Measurements from ENCODE around the gene ZKSCAN3. TPM values are rescaled to one million over a fixed set of nuclear protein-coding genes. Genes with fewer than 3 reads are reported as not detected.
"Not testable (repeated sequence)": the region's sequence is repeated elsewhere in the genome, so short reads cannot be mapped to it uniquely, and the experiment has no call there.

ZKSCAN3 gene
- 1 to 10 TPM; 3.0 to 4.8 TPM for total RNA-seq

DNA sequence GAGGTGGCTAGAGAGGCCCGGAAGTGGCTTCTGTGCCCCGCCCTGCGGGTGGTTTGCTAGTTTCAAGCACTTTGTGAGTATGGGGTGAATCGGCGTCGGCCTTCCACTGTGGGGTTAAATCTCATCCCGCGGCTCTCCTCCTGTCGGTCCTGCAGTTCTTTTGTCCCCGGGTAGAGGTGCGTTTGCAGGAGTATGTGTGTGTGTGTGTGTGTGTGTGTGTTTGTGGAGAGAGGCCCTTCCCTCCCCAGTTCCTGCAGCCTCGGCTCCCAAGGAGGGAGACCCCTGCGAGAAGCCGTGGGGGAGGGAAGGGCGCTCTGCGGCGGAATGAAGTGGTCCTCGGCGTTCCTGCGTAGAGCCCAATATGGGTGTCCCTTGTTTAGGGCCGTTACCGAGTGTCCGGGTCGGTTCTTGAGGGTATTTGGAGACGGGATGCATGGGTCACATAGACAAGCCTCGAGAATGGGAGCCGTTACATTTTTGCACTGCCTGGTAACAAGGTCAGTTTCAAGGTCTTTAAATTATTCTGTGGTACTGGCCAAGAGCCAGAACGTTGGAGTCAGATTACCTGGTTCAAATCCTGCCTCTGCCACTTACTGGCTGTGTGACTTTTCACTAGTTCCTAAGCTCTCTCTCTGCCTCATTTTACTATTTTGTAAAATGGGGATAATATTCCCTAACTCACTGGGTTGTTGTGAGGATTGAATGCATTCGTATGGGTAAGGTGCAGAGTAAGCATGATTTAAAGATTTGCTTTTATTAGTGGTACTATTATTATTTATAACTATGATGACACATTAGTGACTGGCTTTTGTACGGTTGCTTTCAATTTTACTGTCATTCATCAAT, at the start of gene ZKSCAN3:
Gene ZKSCAN3, plus strand, starts transcription at position 56 of the 846 bp plus-strand sequence. CDS start 9,640 bp downstream, outside the sequence.
- ATAC-seq (peak; percentile 98 to 100), DNase-seq (ENCODE audit: low spot score in 2 of 2) (peak; percentile 78 to 86)
- Mint-ChIP-seq H3K36me3 (peaks cover 7 to 14% of the 10 kb centered on the region in 2 donors), H3K27ac (peak within 1 kb of the TSS; percentile 91 to 96), H3K9me3 (no peaks in the 10 kb centered on the region)

DNA sequence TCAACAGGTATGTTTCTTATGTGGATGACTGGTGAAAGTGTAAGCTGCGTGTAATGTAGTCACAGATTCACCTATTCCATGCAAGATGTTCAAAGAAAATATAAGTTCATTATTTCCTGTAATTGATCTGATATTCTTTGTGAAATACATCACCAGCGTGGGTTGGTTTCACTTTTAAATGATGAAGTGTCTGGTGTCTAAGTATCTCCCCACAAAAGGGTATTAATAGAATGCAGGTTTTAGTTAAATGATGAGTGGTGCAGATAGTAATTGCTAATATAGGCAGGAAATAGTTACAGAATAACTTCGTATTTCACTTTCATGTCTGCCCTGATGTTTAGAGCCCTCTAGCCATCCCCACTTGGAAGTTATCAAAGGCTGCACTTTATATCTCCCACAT, 46.2 kb upstream of the ZKSCAN3 start:
- DNase-seq (ENCODE audit: low spot score in 2 of 2) (no peak), ATAC-seq (peak; percentile 28 to 64)
- peak overlapping the region; percentile 2 to 51 for H3K27ac Mint-ChIP-seq
- peaks cover 0 to 10% of the 10 kb centered on the region in 2 donors for H3K9me3 Mint-ChIP-seq
- peaks cover 5 to 20% of the 10 kb centered on the region in 2 donors for H3K36me3 Mint-ChIP-seq

DNA sequence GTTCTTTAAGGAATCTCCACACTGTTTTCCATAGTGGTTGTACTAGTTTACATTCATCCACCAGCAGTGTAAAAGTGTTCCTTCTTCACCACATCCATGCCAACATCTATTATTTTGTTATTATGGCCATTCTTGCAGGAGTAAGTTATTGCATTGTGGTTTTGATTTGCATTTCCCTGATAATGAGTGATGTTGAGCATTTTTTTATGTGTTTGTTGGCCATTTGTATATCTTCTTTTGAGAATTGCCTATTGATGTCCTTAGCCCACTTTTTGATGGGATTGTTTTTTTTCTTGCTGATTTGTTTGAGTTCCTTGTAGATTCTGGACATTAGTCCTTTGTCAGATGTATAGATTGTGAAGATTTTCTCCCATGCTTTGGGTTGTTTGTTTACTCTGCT, 43.4 kb upstream of the ZKSCAN3 start:
- H3K36me3 Mint-ChIP-seq, result peaks cover 4 to 15% of the 10 kb centered on the region in 2 donors
- not testable (repeated sequence) for H3K9me3 Mint-ChIP-seq; ATAC-seq; DNase-seq (ENCODE audit: low spot score in 2 of 2); H3K27ac Mint-ChIP-seq

DNA sequence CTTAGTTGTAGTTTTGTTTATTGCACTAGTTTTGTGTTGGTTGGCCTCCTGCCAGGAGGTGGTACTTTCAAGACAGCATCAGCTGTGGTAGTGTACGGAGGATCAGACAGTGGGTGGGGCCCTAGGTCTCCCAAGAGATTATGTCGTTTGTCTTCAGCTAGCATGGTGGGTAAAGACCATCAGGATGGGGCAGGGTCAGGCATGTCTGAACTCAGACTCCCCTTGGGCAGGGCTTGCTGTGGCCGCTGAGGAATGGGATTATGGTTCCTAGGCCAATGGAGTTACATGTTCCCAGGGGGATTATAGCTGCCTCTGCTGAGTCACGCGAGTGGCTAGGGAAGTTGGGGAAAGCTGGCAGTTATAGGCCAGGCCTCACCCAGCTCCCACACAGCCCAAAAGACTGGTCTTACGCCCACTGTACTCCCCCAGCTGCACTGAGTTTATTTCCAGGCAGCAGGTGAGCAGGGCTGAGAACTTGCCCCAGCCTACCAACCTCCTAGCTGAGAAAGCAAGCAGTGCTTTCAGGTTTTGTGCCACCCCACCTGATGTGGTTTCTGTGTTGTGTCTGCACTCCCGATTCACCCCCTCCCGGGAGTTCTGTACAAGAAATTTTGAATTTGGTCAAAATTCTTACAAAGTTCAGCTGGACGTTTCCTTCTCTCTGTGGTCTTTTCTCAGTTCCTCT, 38.5 kb upstream of the ZKSCAN3 start:
- DNase-seq (ENCODE audit: low spot score in 2 of 2) (no peak), ATAC-seq (no peak)
- H3K27ac Mint-ChIP-seq, result no peak overlapping the region
- H3K9me3 Mint-ChIP-seq, result peaks cover 0 to 6% of the 10 kb centered on the region in 2 donors
- peaks cover 5 to 9% of the 10 kb centered on the region in 2 donors for H3K36me3 Mint-ChIP-seq

DNA sequence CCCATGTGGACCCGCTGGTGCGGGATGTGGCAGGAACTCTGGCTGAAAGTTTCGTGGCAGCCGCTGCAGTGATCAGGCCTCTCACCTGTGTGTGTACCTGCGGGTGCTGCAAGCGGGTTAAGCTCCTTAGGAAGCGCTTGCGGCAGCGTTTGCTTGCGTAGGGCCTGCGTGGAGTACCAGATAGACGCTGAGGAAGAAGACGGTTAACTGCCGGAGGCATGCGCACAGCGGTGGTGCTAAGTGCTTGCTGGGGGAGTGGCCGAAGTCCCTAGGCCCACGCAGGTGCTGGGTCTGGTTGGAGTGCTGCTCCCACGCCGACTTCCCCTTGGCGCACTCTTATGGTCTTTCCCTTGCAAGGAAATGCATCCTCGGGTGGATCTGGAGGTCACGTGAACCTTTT, 36.8 kb upstream of the ZKSCAN3 start:
- Mint-ChIP-seq H3K9me3 (no peaks in the 10 kb centered on the region), H3K27ac (no peak overlapping the region), H3K36me3 (peaks cover 0 to 9% of the 10 kb centered on the region in 2 donors)
- DNase-seq (ENCODE audit: low spot score in 2 of 2), result no peak
- ATAC-seq, result no peak

DNA sequence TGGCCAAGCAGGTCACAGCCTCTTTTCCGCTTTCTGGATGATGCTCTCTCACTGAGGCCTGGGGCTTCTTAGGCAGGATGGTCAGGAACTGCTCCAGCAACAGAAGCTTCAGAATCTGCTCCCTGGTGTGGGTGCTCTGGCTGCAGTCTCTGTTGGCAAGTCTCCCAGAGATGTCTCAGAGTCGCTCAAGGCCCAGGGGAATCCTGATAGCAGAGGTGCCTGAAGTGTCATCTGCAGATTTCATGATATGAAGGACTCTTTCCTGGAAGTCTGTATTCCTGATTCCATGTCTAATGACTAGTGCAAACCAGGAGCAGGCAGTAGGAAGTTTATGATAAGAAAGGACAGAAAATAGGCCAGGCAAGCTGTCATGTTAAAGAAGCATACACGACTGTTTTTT, 34.1 kb upstream of the ZKSCAN3 start:
- ATAC-seq (no peak), DNase-seq (ENCODE audit: low spot score in 2 of 2) (no peak)
- no peak overlapping the region for H3K27ac Mint-ChIP-seq
- H3K9me3 Mint-ChIP-seq, result no peaks in the 10 kb centered on the region
- H3K36me3 Mint-ChIP-seq, result peaks cover 0 to 9% of the 10 kb centered on the region in 2 donors

DNA sequence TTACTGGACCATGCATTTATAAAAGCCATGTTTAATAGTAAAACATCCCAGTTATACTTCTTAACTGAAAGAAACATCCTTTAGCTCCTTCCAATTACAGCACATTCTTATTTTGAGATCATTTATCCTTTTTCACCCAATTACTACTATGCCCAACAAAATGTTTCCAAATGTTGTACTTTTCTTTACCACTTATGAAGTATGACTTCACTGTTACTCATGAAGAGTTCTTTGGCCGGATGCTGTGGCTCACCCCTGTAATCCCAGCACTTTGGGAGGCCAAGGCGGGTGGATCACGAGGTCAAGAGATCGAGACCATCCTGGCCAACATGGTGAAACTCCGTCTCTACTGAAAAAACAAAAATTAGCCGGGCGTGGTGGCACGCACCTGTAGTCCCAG, 31.9 kb upstream of the ZKSCAN3 start:
- not testable (repeated sequence) for H3K9me3 Mint-ChIP-seq; DNase-seq (ENCODE audit: low spot score in 2 of 2); ATAC-seq; H3K36me3 Mint-ChIP-seq; H3K27ac Mint-ChIP-seq

DNA sequence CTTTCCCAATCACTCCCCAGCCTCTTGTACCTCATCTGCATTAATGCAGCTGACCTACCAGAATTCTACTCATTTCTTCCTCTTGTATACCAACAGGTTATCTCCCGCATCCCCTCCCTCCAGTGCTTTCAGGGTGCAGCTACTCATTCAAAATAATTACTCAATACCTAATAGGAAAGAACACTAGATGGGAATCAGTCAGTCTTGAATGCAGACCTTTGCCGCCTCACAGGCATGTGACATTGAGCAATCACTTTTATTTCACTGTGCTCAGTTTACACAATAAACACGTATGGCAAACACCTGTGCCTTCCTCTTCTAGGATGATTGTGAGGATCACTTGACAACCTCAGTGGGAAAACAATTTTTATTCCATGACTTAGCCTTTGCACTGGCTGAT, 27.1 kb upstream of the ZKSCAN3 start:
- DNase-seq (ENCODE audit: low spot score in 2 of 2) (no peak), ATAC-seq (no peak)
- peaks cover 23 to 35% of the 10 kb centered on the region in 2 donors for H3K36me3 Mint-ChIP-seq
- peaks cover 14 to 33% of the 10 kb centered on the region in 2 donors for H3K9me3 Mint-ChIP-seq
- no peak overlapping the region for H3K27ac Mint-ChIP-seq

DNA sequence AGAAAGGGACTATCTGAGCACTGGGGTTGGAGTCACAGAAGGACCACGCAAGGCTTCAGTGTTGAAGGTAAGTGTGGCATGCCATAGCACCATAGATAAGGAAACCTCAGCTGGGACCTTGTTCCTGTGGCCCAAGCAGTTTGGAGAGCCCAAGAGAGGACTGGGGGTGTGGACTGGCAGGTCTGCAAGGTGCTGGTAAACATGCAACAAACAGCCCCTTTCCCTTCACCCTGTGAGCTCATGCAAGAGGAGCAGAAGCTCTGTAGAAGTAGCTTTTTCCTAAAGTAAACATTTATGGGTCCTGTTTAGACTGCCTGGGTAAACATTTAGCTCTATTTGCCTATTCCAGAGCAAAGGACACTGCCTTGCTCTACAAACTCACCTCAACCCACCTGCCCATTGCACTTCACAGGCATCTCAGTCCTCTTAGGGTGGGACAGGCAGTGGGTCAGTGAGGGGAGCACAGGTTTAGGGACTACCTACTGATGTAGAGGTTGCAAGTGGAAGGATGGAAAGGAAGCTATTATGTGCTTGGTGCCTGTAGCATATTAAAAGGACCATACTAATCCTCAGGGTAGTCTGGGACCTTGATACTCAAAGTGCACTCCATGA, 25.8 kb upstream of the ZKSCAN3 start:
- H3K36me3 Mint-ChIP-seq, result peaks cover 29 to 44% of the 10 kb centered on the region in 2 donors
- peaks cover 18 to 38% of the 10 kb centered on the region in 2 donors for H3K9me3 Mint-ChIP-seq
- no peak overlapping the region for H3K27ac Mint-ChIP-seq
- DNase-seq (ENCODE audit: low spot score in 2 of 2) (no peak), ATAC-seq (no peak)

DNA sequence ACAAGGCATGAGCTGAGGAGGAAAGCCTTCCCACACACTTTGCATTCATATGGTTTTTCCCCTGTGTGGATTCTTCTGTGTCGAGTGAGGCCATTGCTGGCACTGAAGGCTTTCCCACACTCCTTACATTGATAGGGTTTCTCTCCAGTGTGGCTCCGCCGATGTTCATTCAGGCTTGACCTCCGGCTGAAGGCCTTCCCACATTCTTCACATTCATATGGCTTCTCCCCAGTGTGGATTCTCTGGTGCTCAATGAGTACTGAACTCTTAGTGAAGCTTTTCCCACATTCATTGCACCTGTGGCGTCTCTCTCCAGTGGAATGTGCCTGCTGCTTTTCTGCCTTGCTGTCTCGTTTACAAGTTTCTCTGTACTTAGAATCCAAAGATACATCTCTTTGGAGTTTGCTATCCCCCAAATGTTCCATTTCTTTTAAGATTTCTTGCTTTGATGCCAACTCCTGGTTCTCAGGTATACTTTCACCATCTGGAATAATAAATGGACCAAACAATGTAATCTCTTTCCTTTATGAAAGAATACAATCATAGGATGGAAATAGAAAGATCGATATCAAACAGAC, 23.3 kb upstream of the ZKSCAN3 start:
- no peak for ATAC-seq
- no peak overlapping the region for H3K27ac Mint-ChIP-seq
- H3K36me3 Mint-ChIP-seq, result peaks cover 35 to 50% of the 10 kb centered on the region in 2 donors
- H3K9me3 Mint-ChIP-seq, result peaks cover 19 to 46% of the 10 kb centered on the region in 2 donors
- no peak for DNase-seq (ENCODE audit: low spot score in 2 of 2)

DNA sequence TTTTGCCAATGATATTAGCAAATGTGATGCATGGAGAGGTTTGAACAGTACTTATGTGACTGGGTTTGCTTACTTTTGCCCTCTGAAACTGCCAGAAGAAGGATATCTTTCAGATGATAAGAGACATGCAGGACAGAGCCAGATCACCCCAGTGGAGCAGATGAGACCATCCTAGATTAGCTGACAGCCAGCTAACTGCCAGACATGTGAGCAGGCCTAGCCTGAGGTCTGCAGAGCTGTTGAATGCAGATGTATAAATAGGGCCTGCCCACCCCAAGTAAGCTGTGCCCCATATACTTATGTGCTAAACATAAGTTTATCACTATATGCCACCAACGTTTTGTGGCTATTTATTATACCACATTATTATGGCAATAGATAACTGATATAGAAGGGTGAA, 19.7 kb upstream of the ZKSCAN3 start:
- DNase-seq (ENCODE audit: low spot score in 2 of 2) (no peak), ATAC-seq (no peak)

DNA sequence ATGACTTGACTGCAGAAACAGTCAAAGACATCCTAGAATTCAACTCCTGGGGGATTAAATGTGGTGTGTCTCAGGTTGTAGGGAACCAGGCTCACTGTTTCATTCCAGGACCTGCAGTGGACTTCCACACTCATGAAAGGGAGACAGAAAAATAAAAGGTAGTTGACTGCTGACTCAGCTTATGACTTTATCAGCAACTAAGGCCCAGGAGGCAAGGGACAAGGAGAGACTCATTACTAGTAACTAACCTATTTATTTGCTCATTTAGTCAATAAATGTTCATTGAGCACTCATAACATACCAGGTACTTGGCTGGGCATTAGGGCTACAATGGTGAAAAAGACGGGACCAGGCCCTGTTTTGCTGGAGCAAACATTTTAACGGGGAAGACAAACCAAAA, 16.7 kb upstream of the ZKSCAN3 start:
- Mint-ChIP-seq H3K9me3 (peaks cover 3 to 24% of the 10 kb centered on the region in 2 donors), H3K36me3 (peaks cover 9 to 11% of the 10 kb centered on the region in 2 donors), H3K27ac (no peak overlapping the region)
- DNase-seq (ENCODE audit: low spot score in 2 of 2) (no peak), ATAC-seq (no peak)

More for the DNA sequence above, 19.7 kb upstream of the ZKSCAN3 start:
- no peak overlapping the region for H3K27ac Mint-ChIP-seq
- peaks cover 19 to 42% of the 10 kb centered on the region in 2 donors for H3K9me3 Mint-ChIP-seq
- peaks cover 28 to 35% of the 10 kb centered on the region in 2 donors for H3K36me3 Mint-ChIP-seq

DNA sequence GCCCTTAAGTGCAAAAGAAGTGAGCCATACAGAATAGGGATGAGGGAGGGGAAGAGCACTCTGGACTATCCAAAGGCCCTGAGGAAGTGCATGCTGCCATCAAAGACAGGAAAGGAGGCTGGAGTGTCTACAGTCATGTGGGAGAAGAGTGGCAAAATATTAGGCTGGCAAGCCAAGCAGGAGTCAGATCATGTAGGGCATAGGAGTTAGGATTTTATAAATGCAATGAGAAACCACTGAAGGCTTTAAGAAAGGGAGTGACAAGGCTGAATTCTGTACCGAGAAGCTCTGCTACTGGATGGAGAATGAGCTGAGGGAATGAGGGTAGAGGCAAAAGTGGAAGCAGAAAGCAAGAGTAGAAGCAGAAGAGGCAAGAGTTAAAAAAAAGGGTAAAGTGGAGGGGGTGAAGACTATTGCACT, 16.1 kb upstream of the ZKSCAN3 start:
- Mint-ChIP-seq H3K36me3 (peaks cover 9% of the 10 kb centered on the region in 2 donors), H3K27ac (no peak overlapping the region), H3K9me3 (peaks cover 3 to 24% of the 10 kb centered on the region in 2 donors)
- DNase-seq (ENCODE audit: low spot score in 2 of 2) (no peak), ATAC-seq (no peak)

DNA sequence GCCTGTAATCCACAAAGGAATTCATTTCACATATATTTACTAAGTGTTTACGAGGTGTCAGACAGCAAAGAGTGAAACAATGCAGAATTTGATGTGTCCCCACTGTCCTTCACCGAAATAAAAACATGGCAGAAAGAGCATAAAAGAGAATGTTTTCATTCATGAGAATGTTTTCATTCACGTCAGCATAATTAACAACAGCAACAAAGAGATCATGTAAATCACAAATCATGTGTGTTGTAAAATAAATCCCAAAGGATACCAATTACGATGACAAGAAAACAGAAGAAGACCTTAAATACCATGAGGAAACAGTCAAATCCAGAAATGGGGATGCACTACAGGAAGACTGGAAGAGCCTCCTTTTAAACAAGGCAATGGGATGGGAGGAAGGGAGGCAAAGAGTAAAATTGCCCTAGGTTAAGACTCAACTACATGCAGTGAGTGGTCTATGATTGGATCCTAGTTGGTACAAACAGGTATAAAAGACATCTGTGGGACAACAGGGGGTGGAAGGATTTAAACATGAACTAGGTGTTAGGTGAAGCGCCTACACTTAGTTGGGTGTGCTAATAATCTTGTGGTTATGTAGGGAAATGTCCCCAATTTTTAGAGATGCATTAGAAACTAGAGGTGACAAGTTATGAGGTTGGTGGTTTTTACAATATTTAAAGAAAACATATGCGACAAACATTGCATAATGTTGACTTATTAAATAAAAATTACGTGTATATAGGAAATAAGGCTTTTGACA, 15.3 kb upstream of the ZKSCAN3 start:
- ATAC-seq, result no peak

DNA sequence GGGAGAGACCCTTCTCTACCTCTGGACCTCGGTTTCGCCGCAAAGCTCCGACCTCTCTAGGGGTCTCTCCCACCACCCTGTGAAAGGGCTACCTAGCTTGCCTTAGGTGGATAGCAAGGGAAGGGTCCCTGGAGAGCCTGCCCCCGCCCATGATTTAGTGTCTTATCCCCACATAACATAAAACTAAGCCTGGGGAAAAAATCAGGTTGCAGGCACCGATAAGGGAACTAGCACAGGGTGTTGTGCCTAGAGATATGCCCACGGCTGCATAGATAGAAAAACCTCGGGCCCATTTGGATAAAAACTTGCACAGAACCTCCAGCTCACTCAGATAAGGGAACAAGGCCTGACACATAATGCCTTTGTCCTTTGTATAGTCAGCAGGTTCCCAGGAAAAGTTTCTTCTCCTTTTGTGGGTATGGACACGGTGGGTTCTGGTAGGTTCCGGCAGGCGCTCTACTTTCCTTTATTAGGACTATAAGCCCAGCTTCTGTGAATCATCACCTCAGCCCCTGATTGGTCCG, 14.6 kb upstream of the ZKSCAN3 start:
- ATAC-seq (no peak), DNase-seq (ENCODE audit: low spot score in 2 of 2) (no peak)
- H3K36me3 Mint-ChIP-seq, result peaks cover 0 to 6% of the 10 kb centered on the region in 2 donors
- no peak overlapping the region for H3K27ac Mint-ChIP-seq
- peaks cover 0 to 20% of the 10 kb centered on the region in 2 donors for H3K9me3 Mint-ChIP-seq

More for the DNA sequence above, 15.3 kb upstream of the ZKSCAN3 start:
- Mint-ChIP-seq H3K36me3 (peaks cover 0 to under 1% of the 10 kb centered on the region in 2 donors), H3K27ac (no peak overlapping the region), H3K9me3 (peaks cover 0 to 17% of the 10 kb centered on the region in 2 donors)
- no peak for DNase-seq (ENCODE audit: low spot score in 2 of 2)
